ENCODE data around the gene MAST4. TPM values are rescaled to one million over a fixed set of nuclear protein-coding genes. Genes with fewer than 3 reads are reported as not detected.

Gene MAST4
- total RNA-seq, 1 donor = 12.7 TPM

DNA sequence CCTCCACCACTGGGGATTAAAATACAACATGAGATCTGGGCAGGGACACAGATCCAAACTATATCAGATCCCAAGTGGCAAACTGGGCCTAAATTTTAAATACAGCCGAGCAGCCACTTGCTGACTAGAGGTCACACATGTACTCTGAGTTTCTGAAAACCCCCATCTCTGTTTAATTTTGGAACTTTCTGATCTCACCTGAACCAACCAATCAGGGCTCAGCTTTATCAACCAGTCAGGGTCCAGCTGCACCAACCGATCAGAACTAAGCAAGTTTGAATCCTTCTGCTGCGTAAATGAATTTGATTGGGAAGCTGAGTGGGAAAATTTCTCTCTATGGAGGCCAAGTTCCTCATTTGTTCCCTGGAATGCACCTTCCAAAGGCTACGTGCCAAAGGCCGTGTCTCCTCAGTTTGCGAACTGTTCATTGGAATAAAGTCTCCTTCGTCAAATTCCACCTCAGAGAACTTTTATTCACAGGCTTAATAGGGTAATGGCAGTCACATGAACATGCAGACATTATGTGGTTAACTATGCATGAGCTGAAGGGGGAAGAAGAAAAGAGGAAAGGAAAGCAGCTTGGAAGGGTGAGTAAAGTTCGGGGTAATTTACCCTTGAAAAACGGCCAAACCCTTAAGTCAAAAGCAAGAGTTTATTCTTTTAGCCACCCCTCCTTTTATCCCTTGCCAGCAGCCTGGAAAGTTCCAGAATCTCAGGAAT is 596.7 kb downstream of the MAST4 start:
- Histone ChIP-seq H3K4me3 (ENCODE audit: insufficient read depth, low read length) (no peak overlapping the region), H3K79me2 (ENCODE audit: insufficient read depth, low read length) (no peaks in the 10 kb centered on the region), H3K4me1 (ENCODE audit: insufficient read depth, low read length) (no peaks in the 10 kb centered on the region), H3K4me2 (ENCODE audit: insufficient read depth, low read length) (no peak overlapping the region), H3K27ac (ENCODE audit: low read depth, low read length) (no peak overlapping the region), H4K20me1 (ENCODE audit: insufficient read depth, low read length) (no peaks in the 10 kb centered on the region), H2AFZ (ENCODE audit: low read length) (peak overlapping the region; percentile 17), H3K27me3 (ENCODE audit: insufficient read depth, low read length) (no peaks in the 10 kb centered on the region), H3K9me3 (ENCODE audit: low read depth, low read length) (no peaks in the 10 kb centered on the region), H3K36me3 (ENCODE audit: insufficient read depth, low read length) (no peaks in the 10 kb centered on the region)
- DNase-seq (ENCODE audit: insufficient read length, low spot score, missing footprints) = no peak
- TF ChIP-seq, protein P1, sequence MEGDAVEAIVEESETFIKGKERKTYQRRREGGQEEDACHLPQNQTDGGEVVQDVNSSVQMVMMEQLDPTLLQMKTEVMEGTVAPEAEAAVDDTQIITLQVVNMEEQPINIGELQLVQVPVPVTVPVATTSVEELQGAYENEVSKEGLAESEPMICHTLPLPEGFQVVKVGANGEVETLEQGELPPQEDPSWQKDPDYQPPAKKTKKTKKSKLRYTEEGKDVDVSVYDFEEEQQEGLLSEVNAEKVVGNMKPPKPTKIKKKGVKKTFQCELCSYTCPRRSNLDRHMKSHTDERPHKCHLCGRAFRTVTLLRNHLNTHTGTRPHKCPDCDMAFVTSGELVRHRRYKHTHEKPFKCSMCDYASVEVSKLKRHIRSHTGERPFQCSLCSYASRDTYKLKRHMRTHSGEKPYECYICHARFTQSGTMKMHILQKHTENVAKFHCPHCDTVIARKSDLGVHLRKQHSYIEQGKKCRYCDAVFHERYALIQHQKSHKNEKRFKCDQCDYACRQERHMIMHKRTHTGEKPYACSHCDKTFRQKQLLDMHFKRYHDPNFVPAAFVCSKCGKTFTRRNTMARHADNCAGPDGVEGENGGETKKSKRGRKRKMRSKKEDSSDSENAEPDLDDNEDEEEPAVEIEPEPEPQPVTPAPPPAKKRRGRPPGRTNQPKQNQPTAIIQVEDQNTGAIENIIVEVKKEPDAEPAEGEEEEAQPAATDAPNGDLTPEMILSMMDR (IDR thresholded peaks at IDR 0.05; ENCODE audit: extremely low read depth, low read depth, low read length) = no peak

DNA sequence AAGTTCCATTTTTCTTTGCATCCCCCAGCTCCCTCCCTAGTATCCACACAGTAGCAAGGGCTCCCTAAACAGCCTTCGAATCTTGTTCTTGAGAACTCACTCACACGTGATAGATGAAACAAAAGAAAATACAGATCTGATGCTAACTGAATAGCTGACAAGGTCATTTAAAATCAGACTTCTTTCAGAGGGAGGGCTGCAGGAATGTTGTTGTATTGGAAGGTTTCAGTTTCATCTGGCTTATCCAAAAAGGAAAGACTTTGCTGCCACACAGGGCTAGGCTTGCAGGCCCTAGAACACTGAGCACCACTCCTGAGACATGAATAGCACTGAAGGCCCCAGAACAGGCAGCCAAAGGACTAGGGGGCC is 597.2 kb downstream of the MAST4 start:
- TF ChIP-seq, protein P1 (IDR thresholded peaks at IDR 0.05; ENCODE audit: extremely low read depth, low read depth, low read length) = no peak

DNA sequence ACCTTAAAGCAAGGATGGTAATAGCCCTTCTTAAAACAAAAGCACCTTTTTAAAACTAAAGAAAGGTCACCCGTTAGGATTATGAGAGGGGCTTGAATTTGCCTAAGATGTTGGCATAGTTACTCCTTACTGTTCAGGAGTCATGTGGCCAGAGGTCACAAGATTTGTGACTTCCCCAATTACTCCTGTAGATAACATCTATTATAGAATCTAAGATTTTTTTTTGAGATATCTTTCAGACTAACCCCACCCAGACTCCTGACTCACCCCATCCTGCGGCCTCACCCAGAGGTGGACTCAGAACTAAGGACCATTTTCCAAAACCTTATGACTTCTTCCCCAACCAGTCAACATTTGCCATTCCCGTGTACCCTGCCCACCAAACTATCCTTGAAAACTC is 598.0 kb downstream of the MAST4 start:
- TF ChIP-seq, protein P1 (IDR thresholded peaks at IDR 0.05; ENCODE audit: extremely low read depth, low read depth, low read length) = no peak
- H2AFZ ChIP-seq (ENCODE audit: low read length) = no peak overlapping the region

More for the DNA sequence above, 597.2 kb downstream of the MAST4 start:
- Histone ChIP-seq H3K4me3 (ENCODE audit: insufficient read depth, low read length) (no peak overlapping the region), H3K9me3 (ENCODE audit: low read depth, low read length) (no peaks in the 10 kb centered on the region), H3K36me3 (ENCODE audit: insufficient read depth, low read length) (no peaks in the 10 kb centered on the region), H2AFZ (ENCODE audit: low read length) (peak overlapping the region; percentile 17), H4K20me1 (ENCODE audit: insufficient read depth, low read length) (no peaks in the 10 kb centered on the region), H3K27ac (ENCODE audit: low read depth, low read length) (no peak overlapping the region), H3K27me3 (ENCODE audit: insufficient read depth, low read length) (no peaks in the 10 kb centered on the region), H3K4me2 (ENCODE audit: insufficient read depth, low read length) (no peak overlapping the region), H3K79me2 (ENCODE audit: insufficient read depth, low read length) (no peaks in the 10 kb centered on the region), H3K4me1 (ENCODE audit: insufficient read depth, low read length) (no peaks in the 10 kb centered on the region)
- no peak for DNase-seq (ENCODE audit: insufficient read length, low spot score, missing footprints)

DNA sequence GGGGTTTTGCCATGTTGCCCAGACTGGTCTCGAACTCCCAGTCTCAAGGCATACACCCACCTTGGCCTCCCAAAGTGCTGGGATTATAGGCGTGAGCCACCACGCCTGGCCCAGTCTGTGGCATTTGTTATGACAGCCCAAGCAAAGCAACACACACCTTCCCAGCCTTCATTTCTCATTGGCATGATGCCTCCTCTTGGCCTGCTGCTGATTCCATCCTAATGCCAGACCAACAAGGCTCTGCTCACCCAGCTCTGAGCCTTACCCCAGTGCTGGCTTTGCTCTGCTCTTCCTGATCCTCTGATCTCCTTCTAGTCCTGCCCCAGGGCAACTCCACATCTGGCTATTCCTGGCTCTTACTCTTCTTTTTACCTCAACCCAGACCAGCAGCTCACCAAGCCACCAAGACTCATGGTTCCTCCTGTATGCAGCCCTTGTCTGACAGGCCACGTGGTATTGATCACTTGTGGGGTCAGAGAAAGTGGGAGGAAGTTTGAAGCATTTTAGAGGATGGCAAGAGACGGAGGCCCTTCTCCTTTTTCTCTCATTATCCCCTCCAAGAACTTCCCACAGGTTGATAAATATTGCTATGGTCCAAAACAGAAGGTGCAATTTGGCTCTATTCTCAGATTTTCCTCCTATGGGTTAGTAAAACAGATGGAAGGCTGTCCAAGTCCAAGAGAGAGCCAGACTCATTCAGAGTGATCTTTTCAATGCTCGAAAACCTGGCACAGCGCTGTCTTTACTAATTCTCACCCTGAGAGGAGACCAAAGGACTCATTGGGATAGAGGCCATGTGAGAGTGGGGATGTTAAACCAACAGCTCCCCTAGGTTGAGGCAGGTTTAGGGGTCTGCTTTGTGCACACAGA is 599.4 kb downstream of the MAST4 start:
- no peak overlapping the region for H2AFZ ChIP-seq (ENCODE audit: low read length)
- no peaks in the 10 kb centered on the region for H3K36me3 ChIP-seq (ENCODE audit: insufficient read depth, low read length)
- no peaks in the 10 kb centered on the region for H4K20me1 ChIP-seq (ENCODE audit: insufficient read depth, low read length)
- H3K79me2 ChIP-seq (ENCODE audit: insufficient read depth, low read length) = no peaks in the 10 kb centered on the region
- TF ChIP-seq, protein P1 (IDR thresholded peaks at IDR 0.05; ENCODE audit: extremely low read depth, low read depth, low read length) = no peak
- DNase-seq (ENCODE audit: insufficient read length, low spot score, missing footprints) = no peak
- H3K4me1 ChIP-seq (ENCODE audit: insufficient read depth, low read length) = no peaks in the 10 kb centered on the region
- H3K4me3 ChIP-seq (ENCODE audit: insufficient read depth, low read length) = no peak overlapping the region
- no peak overlapping the region for H3K4me2 ChIP-seq (ENCODE audit: insufficient read depth, low read length)
- no peak overlapping the region for H3K27ac ChIP-seq (ENCODE audit: low read depth, low read length)
- H3K9me3 ChIP-seq (ENCODE audit: low read depth, low read length) = no peaks in the 10 kb centered on the region
- H3K27me3 ChIP-seq (ENCODE audit: insufficient read depth, low read length) = no peaks in the 10 kb centered on the region

More for the DNA sequence above, 598.0 kb downstream of the MAST4 start:
- Histone ChIP-seq H3K36me3 (ENCODE audit: insufficient read depth, low read length) (no peaks in the 10 kb centered on the region), H3K79me2 (ENCODE audit: insufficient read depth, low read length) (no peaks in the 10 kb centered on the region), H3K4me2 (ENCODE audit: insufficient read depth, low read length) (no peak overlapping the region), H3K27me3 (ENCODE audit: insufficient read depth, low read length) (no peaks in the 10 kb centered on the region), H3K9me3 (ENCODE audit: low read depth, low read length) (no peaks in the 10 kb centered on the region), H3K27ac (ENCODE audit: low read depth, low read length) (no peak overlapping the region), H4K20me1 (ENCODE audit: insufficient read depth, low read length) (no peaks in the 10 kb centered on the region), H3K4me3 (ENCODE audit: insufficient read depth, low read length) (no peak overlapping the region), H3K4me1 (ENCODE audit: insufficient read depth, low read length) (no peaks in the 10 kb centered on the region)
- no peak for DNase-seq (ENCODE audit: insufficient read length, low spot score, missing footprints)
